ENCODE data around the gene PF4V1.

GRCh38 chr4:73870260-73870659 is 17.2 kb downstream of the PF4V1 start:
- TF ChIP-seq CTCF (IDR thresholded peaks at IDR 0.05), result no peak
- no peak for TF ChIP-seq POLR2A (IDR thresholded peaks at IDR 0.05)
- no peak for TF ChIP-seq EP300 (IDR thresholded peaks at IDR 0.05)
- TF ChIP-seq POLR2AphosphoS5 (IDR thresholded peaks at IDR 0.05), result no peak
